Adrenal gland (tissue), 5 donors: ENCODE data around the gene ISM1.

ENCODE experiments used
- POLR2A ChIP-seq, 2 donors: fragments of 450-650 bp; IDR thresholded peaks; one replicate each; pipeline ENCODE4 v1.6.1; 2017; ENCODE audit warnings: antibody characterized with exemption in 2 of 2, mild to moderate bottlenecking in 2 of 2, moderate library complexity in 1 of 2
- TF ChIP-seq, protein P1 (sequence below), 6 experiments: fragments of 450-650 bp in 4 of 6; fragments of 200-600 bp in 2 of 6; sonication (generic) in 1 of 6; IDR thresholded peaks; 1 replicate in 5 of 6; 2 replicates in 1 of 6; pipeline versions ENCODE4 v1.5.1 to v1.8.0; 2016 to 2021; ENCODE audit warnings: antibody characterized with exemption in 6 of 6, mild to moderate bottlenecking in 2 of 6, moderate library complexity in 1 of 6
- donor health status: DM: no; HTN: no; CAD: no.

DNA sequence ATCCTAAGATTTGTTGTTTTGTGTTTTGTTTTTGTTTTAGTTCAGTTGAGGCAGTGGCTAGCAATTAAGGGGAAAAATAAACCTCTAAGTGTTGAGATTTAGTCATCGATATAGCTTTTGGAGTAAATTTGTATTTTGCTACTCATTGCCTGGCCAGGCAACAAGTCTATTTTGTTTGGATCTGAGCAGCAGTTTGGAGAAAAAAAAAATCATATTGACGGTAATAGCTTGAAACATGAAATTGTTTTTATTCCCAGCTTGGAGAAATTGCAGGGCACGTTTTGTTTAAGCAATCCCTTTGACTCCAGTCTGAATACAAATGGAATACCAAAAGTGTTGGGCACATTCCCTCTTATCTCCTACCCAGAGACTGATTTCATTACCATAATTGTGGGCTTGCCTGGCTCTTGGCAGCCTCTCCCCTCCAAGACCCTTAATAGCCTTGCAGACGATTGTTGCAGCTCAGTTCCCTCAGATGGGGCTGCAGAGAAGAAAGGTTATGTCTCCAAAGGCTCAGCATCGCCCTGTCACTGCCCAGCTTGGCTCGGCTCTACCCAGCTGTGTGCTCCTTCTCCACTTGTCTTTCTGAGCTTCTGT is 56.0 kb downstream of the ISM1 start:
- TF ChIP-seq, protein P1, sequence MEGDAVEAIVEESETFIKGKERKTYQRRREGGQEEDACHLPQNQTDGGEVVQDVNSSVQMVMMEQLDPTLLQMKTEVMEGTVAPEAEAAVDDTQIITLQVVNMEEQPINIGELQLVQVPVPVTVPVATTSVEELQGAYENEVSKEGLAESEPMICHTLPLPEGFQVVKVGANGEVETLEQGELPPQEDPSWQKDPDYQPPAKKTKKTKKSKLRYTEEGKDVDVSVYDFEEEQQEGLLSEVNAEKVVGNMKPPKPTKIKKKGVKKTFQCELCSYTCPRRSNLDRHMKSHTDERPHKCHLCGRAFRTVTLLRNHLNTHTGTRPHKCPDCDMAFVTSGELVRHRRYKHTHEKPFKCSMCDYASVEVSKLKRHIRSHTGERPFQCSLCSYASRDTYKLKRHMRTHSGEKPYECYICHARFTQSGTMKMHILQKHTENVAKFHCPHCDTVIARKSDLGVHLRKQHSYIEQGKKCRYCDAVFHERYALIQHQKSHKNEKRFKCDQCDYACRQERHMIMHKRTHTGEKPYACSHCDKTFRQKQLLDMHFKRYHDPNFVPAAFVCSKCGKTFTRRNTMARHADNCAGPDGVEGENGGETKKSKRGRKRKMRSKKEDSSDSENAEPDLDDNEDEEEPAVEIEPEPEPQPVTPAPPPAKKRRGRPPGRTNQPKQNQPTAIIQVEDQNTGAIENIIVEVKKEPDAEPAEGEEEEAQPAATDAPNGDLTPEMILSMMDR (IDR thresholded peaks at IDR 0.05) = no peak
- TF ChIP-seq POLR2A (IDR thresholded peaks at IDR 0.05) = no peak
